Bronchial epithelial cell (primary cell): ENCODE results near the gene KRT74. TPM values are rescaled to one million over a fixed set of nuclear protein-coding genes. Genes with fewer than 3 reads are reported as not detected.

Source experiments
- DNase-seq: peaks from one replicate; pipeline ENCODE4 v3.0.0-alpha.2; 2010; ENCODE audit warnings: low read depth
- FAIRE-seq: peaks from 2 replicates; lab custom pipeline; 2011; peaks lifted over from hg19 to GRCh38; lab: Jason Lieb, UNC
- H3K27me3 ChIP-seq: 2 replicates; pipeline ENCODE4 v1.5.1; 2011; ENCODE audit warnings: low read length; ENCODE audit not compliant: control insufficient read depth, insufficient read depth
- H3K36me3 ChIP-seq: 2 replicates; pipeline ENCODE4 v1.5.1; 2011; ENCODE audit warnings: low read length; ENCODE audit not compliant: control insufficient read depth, insufficient read depth
- H3K4me3 ChIP-seq: 2 replicates; pipeline ENCODE4 v1.5.1; 2011; ENCODE audit warnings: mild to moderate bottlenecking, low read depth, low read length, control low read depth
- total RNA-seq: library from RNA; depleted of rRNA; stranded (reverse); fragments of >200 nt; gene quantifications from 2 replicates; pipeline ENCODE4 v1.2.1, GENCODE V29; 2014
- TF ChIP-seq, protein P1 (sequence below): IDR thresholded peaks from 2 replicates; pipeline ENCODE4 v1.5.1; 2011; ENCODE audit warnings: mild to moderate bottlenecking, moderate library complexity, low read length, control low read depth, inconsistent platforms; ENCODE audit not compliant: insufficient read depth, severe bottlenecking

The KRT74 gene
- total RNA-seq, 1 donor from 2014 or later, result not detected

DNA sequence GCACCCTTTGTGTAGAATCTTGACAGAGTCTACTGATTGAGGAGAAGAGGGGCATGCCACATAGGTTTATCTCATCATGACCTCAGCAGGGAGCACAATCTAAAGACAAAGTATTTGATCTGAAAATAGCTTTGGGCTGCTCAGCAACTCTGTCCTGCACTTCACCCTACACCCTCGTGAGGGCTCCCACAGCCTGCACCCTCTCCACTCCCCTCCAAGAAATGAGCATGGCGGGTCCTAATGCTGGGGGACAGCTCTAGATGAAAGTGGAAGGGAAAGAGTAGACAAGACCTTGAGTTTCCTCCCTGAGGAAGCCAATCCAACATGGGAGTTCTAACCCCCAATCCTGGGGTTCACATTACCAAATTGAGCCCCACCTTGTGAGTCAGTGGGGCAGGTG, 42.7 kb downstream of the KRT74 start:
- no peak overlapping the region for H3K4me3 ChIP-seq
- TF ChIP-seq, protein P1, sequence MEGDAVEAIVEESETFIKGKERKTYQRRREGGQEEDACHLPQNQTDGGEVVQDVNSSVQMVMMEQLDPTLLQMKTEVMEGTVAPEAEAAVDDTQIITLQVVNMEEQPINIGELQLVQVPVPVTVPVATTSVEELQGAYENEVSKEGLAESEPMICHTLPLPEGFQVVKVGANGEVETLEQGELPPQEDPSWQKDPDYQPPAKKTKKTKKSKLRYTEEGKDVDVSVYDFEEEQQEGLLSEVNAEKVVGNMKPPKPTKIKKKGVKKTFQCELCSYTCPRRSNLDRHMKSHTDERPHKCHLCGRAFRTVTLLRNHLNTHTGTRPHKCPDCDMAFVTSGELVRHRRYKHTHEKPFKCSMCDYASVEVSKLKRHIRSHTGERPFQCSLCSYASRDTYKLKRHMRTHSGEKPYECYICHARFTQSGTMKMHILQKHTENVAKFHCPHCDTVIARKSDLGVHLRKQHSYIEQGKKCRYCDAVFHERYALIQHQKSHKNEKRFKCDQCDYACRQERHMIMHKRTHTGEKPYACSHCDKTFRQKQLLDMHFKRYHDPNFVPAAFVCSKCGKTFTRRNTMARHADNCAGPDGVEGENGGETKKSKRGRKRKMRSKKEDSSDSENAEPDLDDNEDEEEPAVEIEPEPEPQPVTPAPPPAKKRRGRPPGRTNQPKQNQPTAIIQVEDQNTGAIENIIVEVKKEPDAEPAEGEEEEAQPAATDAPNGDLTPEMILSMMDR, result no peak
- FAIRE-seq, result no peak

DNA sequence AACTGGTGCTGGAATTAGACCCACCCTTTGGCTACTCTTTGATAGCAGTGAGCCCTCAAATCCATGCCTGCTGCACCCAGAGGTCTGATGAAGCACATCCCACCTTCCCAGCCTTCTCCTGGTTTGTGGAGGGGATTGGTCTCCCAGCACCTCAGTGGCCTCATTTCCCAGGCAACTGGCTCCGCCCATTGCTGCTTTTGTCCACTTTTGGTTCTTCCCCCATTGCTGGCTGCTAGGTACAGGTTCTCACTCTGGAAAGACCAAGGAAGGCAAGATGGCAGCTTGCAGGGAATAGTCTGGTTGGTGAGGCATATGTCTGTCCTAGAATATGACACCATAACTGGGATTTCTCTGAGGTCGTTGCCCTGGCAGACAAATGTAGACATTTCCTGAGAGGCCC, 43.3 kb downstream of the KRT74 start:
- no peak overlapping the region for H3K4me3 ChIP-seq
- no peak for DNase-seq
- TF ChIP-seq, protein P1, result no peak
- H3K27me3 ChIP-seq, result no peaks in the 10 kb centered on the region
- H3K36me3 ChIP-seq, result no peaks in the 10 kb centered on the region
- FAIRE-seq, result peak; percentile 68

More for the DNA sequence above, 42.7 kb downstream of the KRT74 start:
- no peaks in the 10 kb centered on the region for H3K36me3 ChIP-seq
- DNase-seq, result no peak
- no peaks in the 10 kb centered on the region for H3K27me3 ChIP-seq

DNA sequence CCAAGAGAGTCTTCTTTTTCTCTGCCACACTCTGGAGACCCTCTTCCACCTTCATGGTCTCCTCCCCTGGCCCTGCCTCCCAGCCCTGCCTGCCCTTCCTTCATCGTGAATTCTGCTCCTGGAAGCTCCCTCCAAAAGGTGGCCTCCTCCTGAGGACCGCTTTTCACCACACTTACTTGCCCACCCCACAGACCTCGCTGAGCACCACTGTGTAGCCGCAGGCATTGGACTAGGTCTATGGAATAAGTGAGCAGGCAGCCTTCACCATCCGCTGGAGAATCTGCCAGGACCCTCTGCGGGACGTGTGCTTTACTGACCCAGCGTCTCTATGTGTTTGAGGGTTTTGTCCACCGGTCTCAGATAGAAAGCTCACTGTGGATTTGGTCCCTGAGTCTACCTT, 43.8 kb downstream of the KRT74 start:
- FAIRE-seq, result no peak

DNA sequence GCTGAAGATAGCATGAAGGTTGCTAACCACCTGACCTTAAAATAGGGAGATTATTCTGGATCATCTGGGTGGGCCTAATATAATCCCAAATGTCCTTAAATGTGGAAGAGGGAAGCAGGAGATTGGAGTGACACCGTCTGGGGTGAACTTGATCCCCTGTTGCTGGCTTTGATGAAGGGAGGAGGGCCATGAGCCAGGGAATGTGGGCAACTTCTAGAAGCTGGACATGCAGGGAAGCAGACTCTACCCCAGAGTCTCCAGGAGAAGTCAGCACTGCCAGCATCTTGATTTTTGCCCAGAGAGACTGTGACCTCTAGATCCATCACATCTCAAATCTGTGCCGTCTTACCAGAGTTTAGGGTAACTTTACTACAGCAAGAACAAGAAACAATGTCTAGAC, 44.2 kb downstream of the KRT74 start:
- Histone ChIP-seq H3K36me3 (no peaks in the 10 kb centered on the region), H3K27me3 (no peaks in the 10 kb centered on the region), H3K4me3 (no peak overlapping the region)
- TF ChIP-seq, protein P1, result no peak
- DNase-seq (no peak), FAIRE-seq (peak; percentile 64)

More for the DNA sequence above, 43.8 kb downstream of the KRT74 start:
- DNase-seq, result no peak
- TF ChIP-seq, protein P1, result no peak
- no peaks in the 10 kb centered on the region for H3K27me3 ChIP-seq
- H3K4me3 ChIP-seq, result no peak overlapping the region
- no peaks in the 10 kb centered on the region for H3K36me3 ChIP-seq

DNA sequence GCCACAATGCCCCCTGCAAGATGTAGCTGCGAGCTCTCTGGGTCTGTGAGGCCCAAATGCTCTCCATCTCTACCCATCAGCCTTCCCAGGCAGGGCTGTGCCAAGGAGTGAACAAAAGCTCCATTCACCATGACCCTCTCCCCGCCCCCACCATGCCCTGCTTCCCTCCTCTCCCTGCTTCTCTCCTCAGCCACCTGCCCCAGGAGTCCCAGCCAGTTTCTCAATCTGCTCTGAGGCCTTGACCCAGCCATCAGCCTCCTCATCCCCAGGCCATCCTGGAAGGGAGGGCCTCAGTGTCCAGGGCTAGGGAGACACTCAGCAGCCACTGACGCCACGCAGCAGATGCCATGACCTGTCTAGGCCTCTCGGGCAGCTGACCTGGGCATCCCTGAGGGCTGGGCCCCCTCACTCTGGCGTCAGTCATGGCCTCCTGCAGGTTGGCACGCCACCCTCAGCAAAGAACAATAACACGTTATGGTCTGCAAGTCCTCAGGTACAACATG, 45.0 kb downstream of the KRT74 start:
- DNase-seq (no peak), FAIRE-seq (no peak)

More for the DNA sequence above, 45.0 kb downstream of the KRT74 start:
- Histone ChIP-seq H3K27me3 (no peaks in the 10 kb centered on the region), H3K36me3 (no peaks in the 10 kb centered on the region), H3K4me3 (no peak overlapping the region)
- TF ChIP-seq, protein P1, result no peak
